HepG2 (cell line): ENCODE measurements around the gene PLIN4. TPM values are rescaled to one million over a fixed set of nuclear protein-coding genes. Genes with fewer than 3 reads are reported as not detected.

Experiments
- ADNP ChIP-seq: sonication (generic); formaldehyde crosslinking; IDR thresholded peaks from 2 replicates; pipeline ENCODE4 v1.4.0; 2020; ENCODE audit warnings: missing genetic modification reagents
- AHR ChIP-seq: IDR thresholded peaks from 2 replicates; pipeline ENCODE4 v1.6.1; 2018; ENCODE audit warnings: missing genetic modification reagents, missing compliant biosample characterization
- ATAD3A ChIP-seq: sonication (generic); formaldehyde crosslinking; IDR thresholded peaks from 2 replicates; pipeline ENCODE4 v1.4.0; 2020; ENCODE audit warnings: missing genetic modification reagents
- FOXO1 ChIP-seq: sonication (generic); formaldehyde crosslinking; IDR thresholded peaks from 2 replicates; pipeline ENCODE4 v1.4.0; 2020; ENCODE audit warnings: missing genetic modification reagents
- FOXP1 ChIP-seq, 2 experiments: fragments of 450-650 bp in 1 of 2; IDR thresholded peaks; 2 replicates each; pipeline ENCODE4 v1.6.1; 2017 to 2018; ENCODE audit warnings: antibody characterized with exemption in 1 of 2
- KDM2A ChIP-seq: sonication (generic); formaldehyde crosslinking; IDR thresholded peaks from 2 replicates; pipeline ENCODE4 v1.4.0; 2020; ENCODE audit warnings: low read depth, missing genetic modification reagents, borderline replicate concordance
- MED8 ChIP-seq: sonication (generic); formaldehyde crosslinking; IDR thresholded peaks from 2 replicates; pipeline ENCODE4 v1.8.1; 2023; ENCODE audit warnings: mild to moderate bottlenecking, missing genetic modification reagents; ENCODE audit not compliant: insufficient replicate concordance
- MTA1 ChIP-seq: sonication (generic); formaldehyde crosslinking; IDR thresholded peaks from 2 replicates; pipeline ENCODE4 v1.4.0; 2020; ENCODE audit warnings: missing genetic modification reagents, mild to moderate bottlenecking, borderline replicate concordance
- NBN ChIP-seq: fragments of 450-650 bp; conservative IDR thresholded peaks from 2 replicates; pipeline ENCODE4 v1.6.1; 2017
- PITX1 ChIP-seq: sonication (generic); formaldehyde crosslinking; IDR thresholded peaks from 2 replicates; pipeline ENCODE4 v1.5.1; 2020; ENCODE audit warnings: mild to moderate bottlenecking, missing genetic modification reagents
- POLR2A ChIP-seq, 2 experiments: IDR thresholded peaks; 2 replicates each; pipeline ENCODE4 v1.6.1; 2011; ENCODE audit warnings: low read depth in 2 of 2, low read length in 2 of 2, mild to moderate bottlenecking in 1 of 2, moderate library complexity in 1 of 2; ENCODE audit not compliant: insufficient read depth in 1 of 2
- RBFOX2 ChIP-seq: fragments of 200-400 bp; formaldehyde crosslinking; IDR thresholded peaks from 2 replicates; pipeline ENCODE4 v1.6.1; 2017; ENCODE audit warnings: low read depth, mild to moderate bottlenecking, low read length
- RFXANK ChIP-seq: IDR thresholded peaks from 2 replicates; pipeline ENCODE4 v1.6.1; 2016
- SMYD3 ChIP-seq: sonication (generic); formaldehyde crosslinking; IDR thresholded peaks from 2 replicates; pipeline ENCODE4 v1.8.1; 2023; ENCODE audit warnings: mild to moderate bottlenecking, missing genetic modification reagents
- ZBTB1 ChIP-seq: sonication (generic); formaldehyde crosslinking; IDR thresholded peaks from 2 replicates; pipeline ENCODE4 v1.4.0; 2020; ENCODE audit warnings: missing genetic modification reagents, borderline replicate concordance
- ZFP36L2 ChIP-seq: sonication (generic); formaldehyde crosslinking; IDR thresholded peaks from 2 replicates; pipeline ENCODE4 v1.4.0; 2020; ENCODE audit warnings: missing genetic modification reagents
- ZKSCAN1 ChIP-seq: fragments of 150-350 bp; IDR thresholded peaks from 2 replicates; pipeline ENCODE4 v1.6.1; 2014; ENCODE audit warnings: low read length
- ZNF224 ChIP-seq: sonication (generic); formaldehyde crosslinking; IDR thresholded peaks from 2 replicates; pipeline ENCODE4 v1.5.0; 2020; ENCODE audit warnings: mild to moderate bottlenecking, missing genetic modification reagents
- ZNF234 ChIP-seq: sonication (generic); formaldehyde crosslinking; conservative IDR thresholded peaks from 2 replicates; pipeline ENCODE4 v1.5.1; 2020; ENCODE audit warnings: mild to moderate bottlenecking, missing genetic modification reagents
- ZNF333 ChIP-seq: sonication (generic); formaldehyde crosslinking; IDR thresholded peaks from 2 replicates; pipeline ENCODE4 v1.4.0; 2020; ENCODE audit warnings: mild to moderate bottlenecking, missing genetic modification reagents, borderline replicate concordance
- ZNF34 ChIP-seq: sonication (generic); formaldehyde crosslinking; IDR thresholded peaks from 2 replicates; pipeline ENCODE4 v1.4.0; 2020; ENCODE audit warnings: mild to moderate bottlenecking, missing genetic modification reagents, borderline replicate concordance
- ZNF44 ChIP-seq: sonication (generic); formaldehyde crosslinking; IDR thresholded peaks from 2 replicates; pipeline ENCODE4 v1.5.1; 2020; ENCODE audit warnings: mild to moderate bottlenecking, missing genetic modification reagents
- ZNF510 ChIP-seq: sonication (generic); formaldehyde crosslinking; IDR thresholded peaks from 2 replicates; pipeline ENCODE4 v1.4.0; 2020; ENCODE audit warnings: low read depth, mild to moderate bottlenecking, missing genetic modification reagents
- ZNF550 ChIP-seq: sonication (generic); formaldehyde crosslinking; IDR thresholded peaks from 2 replicates; pipeline ENCODE4 v1.4.0; 2020; ENCODE audit warnings: mild to moderate bottlenecking, missing genetic modification reagents, borderline replicate concordance
- ZNF564 ChIP-seq: sonication (generic); formaldehyde crosslinking; IDR thresholded peaks from 2 replicates; pipeline ENCODE4 v1.8.1; 2023; ENCODE audit warnings: mild to moderate bottlenecking, missing genetic modification reagents
- ZNF773 ChIP-seq: sonication (generic); formaldehyde crosslinking; IDR thresholded peaks from 2 replicates; pipeline ENCODE4 v1.4.0; 2020; ENCODE audit warnings: missing genetic modification reagents, borderline replicate concordance
- ZSCAN12 ChIP-seq: sonication (generic); formaldehyde crosslinking; IDR thresholded peaks from 2 replicates; pipeline ENCODE4 v1.9.0; 2021; ENCODE audit warnings: mild to moderate bottlenecking, missing genetic modification reagents
- polyA plus RNA-seq, 8 experiments: library from polyadenylated mRNA; depleted of rRNA in 3 of 8; stranded (reverse) in 7 of 8; unstranded in 1 of 8; fragments of >200 nt; fragmentation: Illumina TruSeq in 4 of 8; extraction: Trizol in 4 of 8; gene quantifications; 2 replicates each; pipeline versions ENCODE4 v1.2.1 to v1.2.3, GENCODE V29; 2011 to 2016; ENCODE audit warnings: low read depth in 4 of 8, missing spikeins in 1 of 8, mixed read lengths in 1 of 8; ENCODE audit not compliant: insufficient read depth in 1 of 8
- total RNA-seq, 5 experiments: library from RNA; depleted of rRNA; stranded (reverse); fragments of >200 nt; fragmentation: Illumina TruSeq; extraction: Trizol; gene quantifications; 2 replicates each; pipeline ENCODE4 v1.2.3, GENCODE V29; 2016; ENCODE audit warnings: low read depth in 1 of 5
- TF ChIP-seq, protein P1 (sequence below): IDR thresholded peaks from 2 replicates; pipeline ENCODE4 v1.6.1; 2016; ENCODE audit warnings: control low read depth
- TF ChIP-seq, protein P2 (sequence below): sonication (generic); formaldehyde crosslinking; conservative IDR thresholded peaks from 2 replicates; pipeline ENCODE4 v1.4.0; 2020; ENCODE audit warnings: missing genetic modification reagents

Gene PLIN4
- total and polyA plus RNA-seq, 2 of the 13 experiments (the other 11 are each of a cell fraction or from before 2014, with no cell fraction given): 1.1 to 1.3 TPM

DNA sequence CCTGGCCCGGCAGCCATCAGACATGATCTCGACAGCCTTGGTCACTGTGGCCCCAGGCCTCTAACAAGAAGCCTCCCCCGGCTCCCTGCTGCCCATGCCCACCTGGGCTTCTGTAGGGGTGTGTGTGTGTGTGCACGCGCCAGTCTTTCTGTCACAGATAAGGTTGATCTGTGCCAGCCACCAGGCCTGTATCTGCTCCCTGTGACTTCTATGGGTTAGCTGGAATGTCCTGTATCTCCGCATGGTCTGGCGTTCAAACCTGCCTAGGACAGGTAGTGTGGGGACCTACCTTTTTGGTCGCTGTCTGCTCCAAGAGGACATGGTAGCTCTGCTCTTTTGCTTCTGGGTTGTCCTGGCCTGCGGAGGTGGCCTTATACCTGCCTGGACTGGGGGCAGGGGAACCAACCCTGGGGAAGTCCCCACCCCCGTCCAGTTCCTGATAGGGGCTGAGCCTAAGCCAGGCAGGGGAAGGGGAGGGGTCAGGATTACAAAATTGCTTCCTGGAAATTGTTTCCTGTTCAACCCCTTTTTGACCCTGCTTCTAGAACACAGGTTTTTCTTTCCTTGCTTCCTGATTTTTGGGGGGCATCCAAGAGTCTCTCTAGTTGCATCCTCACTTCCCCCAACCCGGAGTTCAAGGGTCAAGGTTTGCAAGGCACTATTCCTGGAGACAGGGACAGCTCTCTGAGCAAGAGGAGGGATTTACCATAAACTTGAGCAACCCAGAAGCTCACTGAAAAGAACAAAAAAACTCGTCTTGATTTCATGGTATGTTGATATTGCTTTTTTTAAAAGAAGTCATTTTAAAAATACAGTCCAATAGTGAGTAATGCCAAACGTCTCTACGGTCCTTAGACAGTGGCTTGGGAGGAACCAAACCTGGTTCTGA, 21.7 kb upstream of the PLIN4 start, which contains the start of gene LRG1 (continued):
- TF ChIP-seq ZNF234 (CRISPR knock-in tag): no peak
- TF ChIP-seq ZKSCAN1: no peak
- no peak for TF ChIP-seq ZNF34
- peak; percentile 56 for TF ChIP-seq KDM2A (CRISPR knock-in tag)
- TF ChIP-seq ZNF44: no peak
- no peak for TF ChIP-seq ZNF510 (CRISPR knock-in tag)
- no peak for TF ChIP-seq FOXO1
- no peak for TF ChIP-seq FOXP1 (IDR thresholded peaks at IDR 0.05)
- peak; percentile 19 for TF ChIP-seq FOXP1 (CRISPR knock-in tag; IDR thresholded peaks at IDR 0.05)
- no peak for TF ChIP-seq ADNP (CRISPR knock-in tag)
- TF ChIP-seq MED8 (CRISPR knock-in tag): no peak
- TF ChIP-seq ZNF773: no peak
- TF ChIP-seq, protein P1, sequence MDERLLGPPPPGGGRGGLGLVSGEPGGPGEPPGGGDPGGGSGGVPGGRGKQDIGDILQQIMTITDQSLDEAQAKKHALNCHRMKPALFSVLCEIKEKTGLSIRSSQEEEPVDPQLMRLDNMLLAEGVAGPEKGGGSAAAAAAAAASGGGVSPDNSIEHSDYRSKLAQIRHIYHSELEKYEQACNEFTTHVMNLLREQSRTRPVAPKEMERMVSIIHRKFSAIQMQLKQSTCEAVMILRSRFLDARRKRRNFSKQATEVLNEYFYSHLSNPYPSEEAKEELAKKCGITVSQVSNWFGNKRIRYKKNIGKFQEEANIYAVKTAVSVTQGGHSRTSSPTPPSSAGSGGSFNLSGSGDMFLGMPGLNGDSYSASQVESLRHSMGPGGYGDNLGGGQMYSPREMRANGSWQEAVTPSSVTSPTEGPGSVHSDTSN (CRISPR knock-in tag): no peak
- TF ChIP-seq ZBTB1 (CRISPR knock-in tag): no peak
- peak; percentile 94 to 97 for TF ChIP-seq POLR2A (IDR thresholded peaks at IDR 0.05; ENCODE audit: insufficient read depth in 1 of 2, low read depth in 2 of 2, low read length in 2 of 2)
- TF ChIP-seq ZNF564 (CRISPR knock-in tag): no peak
- TF ChIP-seq, protein P2, sequence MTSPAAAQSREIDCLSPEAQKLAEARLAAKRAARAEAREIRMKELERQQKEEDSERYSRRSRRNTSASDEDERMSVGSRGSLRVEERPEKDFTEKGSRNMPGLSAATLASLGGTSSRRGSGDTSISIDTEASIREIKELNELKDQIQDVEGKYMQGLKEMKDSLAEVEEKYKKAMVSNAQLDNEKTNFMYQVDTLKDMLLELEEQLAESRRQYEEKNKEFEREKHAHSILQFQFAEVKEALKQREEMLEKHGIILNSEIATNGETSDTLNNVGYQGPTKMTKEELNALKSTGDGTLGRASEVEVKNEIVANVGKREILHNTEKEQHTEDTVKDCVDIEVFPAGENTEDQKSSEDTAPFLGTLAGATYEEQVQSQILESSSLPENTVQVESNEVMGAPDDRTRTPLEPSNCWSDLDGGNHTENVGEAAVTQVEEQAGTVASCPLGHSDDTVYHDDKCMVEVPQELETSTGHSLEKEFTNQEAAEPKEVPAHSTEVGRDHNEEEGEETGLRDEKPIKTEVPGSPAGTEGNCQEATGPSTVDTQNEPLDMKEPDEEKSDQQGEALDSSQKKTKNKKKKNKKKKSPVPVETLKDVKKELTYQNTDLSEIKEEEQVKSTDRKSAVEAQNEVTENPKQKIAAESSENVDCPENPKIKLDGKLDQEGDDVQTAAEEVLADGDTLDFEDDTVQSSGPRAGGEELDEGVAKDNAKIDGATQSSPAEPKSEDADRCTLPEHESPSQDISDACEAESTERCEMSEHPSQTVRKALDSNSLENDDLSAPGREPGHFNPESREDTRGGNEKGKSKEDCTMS (CRISPR knock-in tag): no peak
- peak; percentile 77 for TF ChIP-seq PITX1 (CRISPR knock-in tag)
- TF ChIP-seq ZFP36L2 (CRISPR knock-in tag): no peak
- TF ChIP-seq SMYD3 (CRISPR knock-in tag): no peak
- TF ChIP-seq ZNF550 (CRISPR knock-in tag): no peak
- TF ChIP-seq AHR: no peak
- 0 out of 2 replicates have a peak, but pooled peaks have one; percentile 21 for TF ChIP-seq RBFOX2
- no peak for TF ChIP-seq ATAD3A (CRISPR knock-in tag)
- no peak for TF ChIP-seq MTA1 (CRISPR knock-in tag)
- TF ChIP-seq ZNF224 (CRISPR knock-in tag): 0 out of 2 replicates have a peak, but pooled peaks have one; percentile 44
- no peak for TF ChIP-seq ZSCAN12 (CRISPR knock-in tag)
- no peak for TF ChIP-seq RFXANK (CRISPR knock-in tag)
- no peak for TF ChIP-seq NBN
- no peak for TF ChIP-seq ZNF333
